GM19467 (cell line): ENCODE data around the gene LRP1B.
"Not testable (repeated sequence)": the region's sequence is repeated elsewhere in the genome, so short reads cannot be mapped to it uniquely, and the experiment has no call there.

Source experiments
- ATAC-seq: cut with Tn5 transposase; IDR thresholded peaks from one replicate; pipeline ENCODE4 v1.9.1; 2021; ENCODE audit warnings: mild to moderate bottlenecking, moderate library complexity; ENCODE audit not compliant: unreplicated experiment

Gene LRP1B

GRCh38 chr2:140679752-140680151, 1451.1 kb downstream of the LRP1B start:
- ATAC-seq = no peak

- no peak for ATAC-seq
Observed at GRCh38 chr2:140669911-140670310, 1460.9 kb downstream of the LRP1B start.

GRCh38 chr2:140667203-140667602, 1463.6 kb downstream of the LRP1B start:
- ATAC-seq = no peak

- no peak for ATAC-seq
Observed at GRCh38 chr2:140662504-140662903, 1468.3 kb downstream of the LRP1B start.

GRCh38 chr2:140658760-140659692, 1471.8 kb downstream of the LRP1B start:
- no peak for ATAC-seq

- no peak for ATAC-seq
Observed at GRCh38 chr2:140657657-140658056, 1473.2 kb downstream of the LRP1B start.

GRCh38 chr2:140654565-140654964, 1476.3 kb downstream of the LRP1B start:
- ATAC-seq = no peak

- no peak for ATAC-seq
Observed at GRCh38 chr2:140650825-140651224, 1480.0 kb downstream of the LRP1B start.

- not testable (repeated sequence) for ATAC-seq
Observed at GRCh38 chr2:140650134-140650533, 1480.7 kb downstream of the LRP1B start.

GRCh38 chr2:140648393-140648792, 1482.4 kb downstream of the LRP1B start:
- ATAC-seq = no peak

GRCh38 chr2:140643761-140644187, 1487.0 kb downstream of the LRP1B start:
- no peak for ATAC-seq

GRCh38 chr2:140641163-140641562, 1489.7 kb downstream of the LRP1B start:
- ATAC-seq = no peak

GRCh38 chr2:140639628-140640027, 1491.2 kb downstream of the LRP1B start:
- ATAC-seq = peak; percentile 81

GRCh38 chr2:140630557-140630956, 1500.3 kb downstream of the LRP1B start:
- ATAC-seq = no peak

GRCh38 chr2:140627885-140628284, 1502.9 kb downstream of the LRP1B start:
- no peak for ATAC-seq

GRCh38 chr2:140627136-140627535, 1503.7 kb downstream of the LRP1B start:
- no peak for ATAC-seq

- ATAC-seq = no peak
Observed at GRCh38 chr2:140624200-140624599, 1506.6 kb downstream of the LRP1B start.

GRCh38 chr2:140621583-140622362, 1509.0 kb downstream of the LRP1B start:
- no peak for ATAC-seq

GRCh38 chr2:140604788-140605187, 1526.0 kb downstream of the LRP1B start:
- ATAC-seq = peak; percentile 80

GRCh38 chr2:140604096-140604495, 1526.7 kb downstream of the LRP1B start:
- ATAC-seq = no peak

- ATAC-seq = no peak
Observed at GRCh38 chr2:140603416-140603815, 1527.4 kb downstream of the LRP1B start.

- no peak for ATAC-seq
Observed at GRCh38 chr2:140601801-140602200, 1529.0 kb downstream of the LRP1B start.
